Stimulated activated CD8-positive, alpha-beta memory T cell treated with anti-CD3 and anti-CD28 coated beads, Interleukin-12 subunit alpha, Interleukin-12 subunit beta, amount 100 ng/mL, for 24 hours (primary cell): Measurements from ENCODE around the gene MCM5.
"Not testable (repeated sequence)": the region's sequence is repeated elsewhere in the genome, so short reads cannot be mapped to it uniquely, and the experiment has no call there.

Source experiments
- DNase-seq: peaks from one replicate; pipeline ENCODE4 v3.0.0-alpha.2; 2020; ENCODE audit errors: extremely low read depth

The MCM5 gene

DNA sequence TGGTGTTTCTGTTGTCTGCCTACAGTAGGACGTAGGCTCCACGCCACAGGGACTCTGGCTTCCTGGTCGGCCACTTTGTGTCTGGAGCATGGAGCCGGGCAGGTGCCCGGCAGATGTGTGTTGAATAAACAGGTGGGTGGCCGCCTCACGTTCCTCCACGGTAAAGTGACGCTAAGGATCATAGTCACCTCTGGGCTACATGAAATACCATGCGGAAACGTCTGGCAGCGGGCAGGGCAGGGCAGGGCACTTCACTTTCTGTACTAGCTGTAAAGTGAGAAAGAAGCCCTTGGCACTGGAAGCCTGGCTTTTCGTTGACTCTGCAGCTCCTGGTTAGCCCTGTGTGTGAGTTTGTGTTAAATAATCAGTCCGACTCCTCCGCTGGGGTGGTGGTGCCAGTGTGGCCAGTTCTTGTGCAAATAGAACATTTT is 52.4 kb downstream of the MCM5 start:
- DNase-seq, result no peak

DNA sequence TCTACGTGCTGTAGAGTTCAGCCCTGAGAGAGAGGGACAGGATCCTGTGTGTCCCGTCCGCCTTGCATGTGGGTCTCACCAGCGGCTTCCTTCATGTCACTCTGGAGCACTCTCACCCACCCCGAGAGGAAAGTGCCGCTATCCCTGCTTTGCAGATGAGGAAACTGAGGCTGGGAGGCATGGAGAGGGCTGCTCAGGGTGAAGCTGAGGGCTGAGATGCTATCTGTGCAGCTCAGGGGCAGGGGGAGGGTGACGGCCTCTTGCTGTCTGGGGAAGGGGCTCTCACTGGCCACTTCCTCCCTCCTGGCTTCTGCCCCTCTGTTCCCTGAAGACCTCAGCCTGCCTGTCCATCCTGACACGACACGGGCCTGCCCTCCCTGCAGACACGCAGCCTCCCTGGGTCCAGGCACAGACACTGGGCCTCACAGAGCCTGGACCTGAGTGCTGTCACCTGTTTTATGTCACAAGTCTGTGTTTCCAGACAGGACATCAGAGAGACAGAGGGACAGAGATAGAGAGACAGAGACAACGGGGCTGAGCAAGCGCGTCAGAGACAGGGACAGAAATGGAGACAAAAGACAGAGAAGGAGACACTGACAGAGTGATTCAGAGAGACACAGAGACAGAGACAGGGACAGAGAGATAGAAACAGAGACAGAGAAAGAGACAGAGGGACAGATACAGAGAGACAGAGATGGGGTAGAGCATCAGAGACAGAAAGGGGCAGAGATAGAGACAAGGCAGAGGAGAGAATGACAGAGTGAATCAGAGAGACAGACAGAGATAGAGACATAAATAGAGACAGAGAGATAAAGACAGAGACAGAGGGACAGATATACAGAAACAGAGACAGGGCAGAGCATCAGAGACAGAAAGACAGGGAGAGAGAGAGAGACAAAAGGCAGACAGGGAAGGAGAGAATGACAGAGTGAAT is 53.1 kb downstream of the MCM5 start:
- no peak for DNase-seq

DNA sequence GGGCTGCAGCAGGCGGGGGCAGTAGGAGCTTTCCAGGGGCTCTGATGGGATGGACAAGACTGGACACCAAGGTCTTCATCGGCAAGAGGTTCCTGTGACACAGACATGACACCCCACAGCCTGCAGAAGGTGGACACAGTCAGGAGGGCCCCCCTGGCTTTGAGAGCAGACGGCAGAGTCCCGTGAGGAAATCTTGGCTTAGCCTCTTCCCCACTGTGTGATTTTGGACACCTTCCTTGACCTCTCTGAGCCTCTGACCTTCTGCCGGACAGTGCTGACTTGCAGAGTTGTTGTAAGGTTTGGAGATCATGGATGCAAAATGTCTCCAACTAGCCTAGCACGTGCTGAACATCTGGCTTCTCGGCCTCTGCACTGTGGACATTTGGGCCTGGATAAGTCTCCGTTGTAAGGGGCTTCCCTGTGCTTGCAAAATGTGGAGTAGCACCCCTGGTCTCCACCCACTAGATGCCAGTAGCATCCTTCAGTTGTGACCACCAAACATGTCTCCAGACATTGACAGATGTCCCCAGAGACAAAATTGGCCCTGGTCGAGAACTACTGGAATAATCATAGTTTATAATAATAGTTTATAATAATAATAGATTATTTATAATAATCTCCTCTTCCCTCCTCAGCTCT is 54.6 kb downstream of the MCM5 start:
- no peak for DNase-seq

DNA sequence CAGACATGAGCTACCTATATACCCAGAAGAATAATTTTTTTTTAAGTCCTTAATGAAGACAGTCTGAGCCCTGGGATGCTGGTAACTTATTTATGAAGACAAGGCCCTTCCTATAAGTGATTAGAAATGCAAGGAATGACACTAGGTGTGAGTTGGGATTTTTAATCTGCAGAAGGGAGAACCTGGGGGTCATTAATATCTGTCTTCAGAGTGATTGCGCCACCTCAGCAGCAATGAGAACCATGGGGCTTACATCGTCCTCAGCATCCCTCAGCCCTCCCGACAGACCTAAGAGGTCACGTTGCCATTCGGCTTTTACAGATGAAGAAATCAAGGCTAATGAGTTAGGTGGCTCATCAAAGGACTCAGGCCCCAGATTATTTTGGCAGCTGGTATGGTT is 55.6 kb downstream of the MCM5 start:
- DNase-seq, result no peak

DNA sequence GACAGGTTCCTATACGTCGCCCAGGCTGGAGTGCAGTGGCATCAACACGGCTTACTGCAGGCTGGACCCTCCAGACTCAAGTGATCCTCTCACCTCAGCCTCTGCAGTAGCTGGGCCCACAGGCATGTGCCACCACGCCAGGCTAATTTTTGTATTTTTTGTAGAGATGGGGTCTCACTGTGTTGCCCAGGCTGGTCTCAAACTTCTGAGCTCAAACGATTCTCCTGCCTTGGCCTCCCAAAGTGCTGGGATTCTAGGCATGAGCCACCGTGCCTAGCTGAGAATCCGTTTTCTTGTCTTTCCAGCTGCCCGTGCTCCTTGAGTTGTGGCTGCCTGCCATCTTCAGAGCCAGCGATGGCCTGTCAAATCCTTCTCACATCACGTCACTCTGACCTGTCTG is 56.8 kb downstream of the MCM5 start:
- DNase-seq, result no peak

DNA sequence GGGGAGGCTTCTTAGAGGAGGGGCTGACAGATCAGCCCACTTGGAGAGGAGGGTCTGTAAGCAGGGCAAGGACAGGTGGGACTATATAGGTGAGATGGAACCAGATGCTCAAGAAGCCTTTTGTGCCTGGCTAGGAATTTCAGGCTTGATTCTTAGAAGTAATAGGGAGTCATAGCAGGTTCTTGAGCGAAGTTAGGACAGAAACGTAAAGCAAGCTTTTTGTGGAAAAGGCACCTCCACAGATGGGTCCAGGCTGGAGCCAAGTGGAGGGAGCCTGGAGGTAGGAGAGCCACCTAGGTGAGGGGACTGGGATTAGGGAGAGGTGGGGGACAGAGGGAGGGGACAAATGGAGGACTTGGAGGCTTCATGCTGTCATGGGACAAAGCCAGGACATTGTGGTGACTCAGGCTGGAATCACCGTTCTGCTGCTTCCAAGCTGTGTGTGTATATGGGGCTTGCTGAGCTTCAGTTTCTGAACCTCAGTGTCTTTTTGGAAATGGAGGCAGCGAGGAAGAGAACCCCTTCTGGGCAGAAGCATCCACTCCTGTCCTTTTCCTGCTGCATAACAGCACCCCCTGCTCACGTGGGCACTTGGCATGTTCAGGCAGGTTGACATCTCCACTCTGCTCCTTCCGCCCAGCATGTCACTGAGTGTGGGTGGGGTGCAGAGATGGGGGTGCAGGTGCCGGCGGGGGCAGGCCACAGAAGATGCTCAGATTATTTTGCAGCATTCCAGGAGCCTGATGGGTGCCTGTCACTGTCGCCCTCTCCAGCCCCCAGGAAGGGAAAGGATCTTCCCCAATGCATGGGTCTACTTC is 58.0 kb downstream of the MCM5 start:
- no peak for DNase-seq

DNA sequence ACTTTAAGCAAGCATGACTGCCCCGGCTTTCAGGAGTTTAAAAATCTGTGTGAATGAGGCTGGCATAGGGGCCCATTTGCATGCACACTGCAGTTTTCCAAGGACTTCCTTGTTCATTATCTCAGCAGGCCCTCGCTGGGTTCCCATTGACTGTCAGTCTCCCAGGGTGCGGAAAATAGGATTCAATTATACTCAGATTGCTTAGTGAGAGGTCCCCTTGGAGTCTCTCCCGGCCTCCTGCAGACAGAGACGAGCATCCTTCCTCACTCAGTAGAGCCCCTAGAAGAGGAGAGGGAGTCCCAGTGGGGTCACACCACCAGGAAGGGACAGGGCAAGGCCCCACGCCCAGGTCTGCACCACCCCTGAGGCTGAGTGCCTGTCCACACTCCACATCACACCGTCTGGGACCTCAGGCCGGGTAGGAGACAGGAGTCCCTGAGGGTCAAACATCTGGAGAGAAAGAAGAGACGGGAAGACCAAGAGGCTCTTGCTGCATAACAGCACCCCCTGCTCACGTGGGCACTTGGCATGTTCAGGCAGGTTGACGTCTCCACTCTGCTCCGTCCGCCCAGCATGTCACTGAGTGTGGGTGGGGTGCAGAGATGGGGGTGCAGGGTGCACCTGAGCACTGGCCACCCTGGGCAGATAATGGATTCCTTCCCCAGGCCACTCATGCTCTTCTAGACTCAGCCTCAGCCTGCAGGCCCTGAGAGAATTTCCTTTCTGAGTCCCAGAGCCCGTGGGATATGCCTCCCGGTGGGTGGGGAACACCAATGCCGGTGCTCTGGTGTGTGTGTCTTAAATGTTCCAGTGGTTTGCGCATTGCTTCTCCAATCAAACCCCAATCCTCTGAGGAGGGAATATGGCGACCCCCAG is 58.8 kb downstream of the MCM5 start:
- DNase-seq, result no peak

DNA sequence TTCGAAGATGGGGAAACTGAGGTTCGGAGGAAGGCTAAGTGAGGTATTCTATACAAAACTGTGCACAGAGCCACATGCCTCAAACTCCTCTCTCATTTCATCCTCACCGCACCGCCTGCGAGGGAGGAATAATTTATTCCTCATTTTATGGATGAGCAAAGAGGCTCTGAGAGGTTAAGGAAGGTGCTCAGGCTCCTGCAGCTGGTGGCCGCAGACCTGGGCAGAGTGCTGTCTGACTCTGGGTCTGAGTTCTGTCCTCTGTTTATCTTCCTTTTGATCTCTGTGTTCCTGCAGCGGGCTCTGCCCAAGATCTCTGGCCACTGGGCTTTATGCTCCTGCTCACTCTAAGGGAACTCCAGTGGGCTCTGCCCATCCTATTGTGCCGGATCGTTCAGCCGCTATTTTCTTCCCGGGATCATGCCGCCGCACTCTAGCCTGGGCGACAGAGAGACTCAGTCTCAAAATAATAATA is 59.5 kb downstream of the MCM5 start:
- no peak for DNase-seq

DNA sequence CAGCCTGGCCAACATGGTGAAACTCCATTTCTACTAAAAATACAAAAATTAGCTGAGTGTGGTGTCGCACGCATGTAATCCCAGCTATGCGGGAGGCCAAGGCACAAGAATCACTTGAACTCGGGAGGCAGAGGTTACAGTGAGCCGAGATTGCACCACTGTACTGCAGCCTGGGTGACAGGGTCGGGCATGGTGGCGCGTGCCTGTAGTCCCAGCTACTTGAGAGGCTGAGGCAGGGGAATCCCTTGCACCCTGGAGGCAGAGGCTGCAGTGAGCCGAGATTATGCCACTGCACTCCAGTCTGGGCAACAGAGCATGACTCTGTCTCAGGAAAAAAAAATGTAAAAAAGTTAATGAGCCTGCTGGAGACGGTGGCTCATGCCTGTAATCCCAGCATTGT is 60.0 kb downstream of the MCM5 start:
- DNase-seq, result not testable (repeated sequence)

DNA sequence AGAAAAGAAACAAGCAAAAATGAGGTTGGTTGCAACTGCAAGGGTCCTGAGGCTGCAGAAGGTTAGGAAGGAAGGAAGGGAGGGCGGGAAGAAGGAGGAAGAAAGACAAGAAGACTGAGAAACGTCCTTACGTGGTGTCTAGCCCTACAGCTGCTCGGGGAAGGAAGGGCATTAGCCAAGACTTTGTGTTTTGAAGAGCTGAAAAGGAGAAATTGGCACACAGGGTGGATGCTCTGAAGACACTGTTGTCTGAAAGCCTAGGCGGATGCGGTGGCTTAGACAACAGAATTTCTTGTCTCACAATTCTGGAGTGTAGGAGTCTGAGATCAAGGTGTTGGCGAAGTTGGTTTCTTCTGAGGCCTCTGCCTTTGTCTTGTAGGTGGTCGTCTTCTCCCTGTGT is 60.7 kb downstream of the MCM5 start:
- DNase-seq, result no peak

DNA sequence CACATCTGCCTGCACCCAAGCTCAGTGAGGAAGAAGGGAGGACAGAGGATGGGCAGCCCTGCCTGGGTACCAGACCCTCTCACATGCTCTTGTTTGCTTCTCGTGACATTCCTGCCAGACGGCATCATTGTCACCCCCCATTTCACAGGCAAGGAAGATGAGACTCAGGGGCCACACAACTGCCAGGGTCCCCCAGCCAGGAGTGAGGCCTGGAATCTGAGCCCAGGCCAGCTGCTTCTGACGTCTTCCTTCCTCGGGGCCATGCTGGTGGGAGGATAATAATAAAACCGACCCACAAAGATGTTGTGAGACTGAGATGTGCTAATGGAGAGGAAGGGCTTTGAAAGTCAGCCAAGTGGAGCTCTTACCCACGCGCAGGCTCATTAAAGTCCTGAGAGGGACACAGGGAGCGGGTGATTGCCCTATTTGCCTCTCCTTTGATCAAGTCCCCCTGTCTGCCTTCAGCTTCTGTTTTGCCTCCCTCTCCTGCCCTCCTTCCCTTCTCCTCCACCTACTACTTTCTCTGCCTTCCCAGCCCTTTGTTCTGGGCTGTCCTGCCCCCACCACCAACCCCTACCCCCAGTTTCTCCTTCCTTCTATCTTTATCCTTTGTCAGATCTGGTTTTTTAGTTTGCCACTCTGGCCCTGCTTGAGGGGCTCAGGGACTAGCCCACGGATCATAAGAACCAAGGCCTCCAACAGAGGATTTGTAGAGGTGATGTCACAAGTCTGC is 62.7 kb downstream of the MCM5 start:
- no peak for DNase-seq

DNA sequence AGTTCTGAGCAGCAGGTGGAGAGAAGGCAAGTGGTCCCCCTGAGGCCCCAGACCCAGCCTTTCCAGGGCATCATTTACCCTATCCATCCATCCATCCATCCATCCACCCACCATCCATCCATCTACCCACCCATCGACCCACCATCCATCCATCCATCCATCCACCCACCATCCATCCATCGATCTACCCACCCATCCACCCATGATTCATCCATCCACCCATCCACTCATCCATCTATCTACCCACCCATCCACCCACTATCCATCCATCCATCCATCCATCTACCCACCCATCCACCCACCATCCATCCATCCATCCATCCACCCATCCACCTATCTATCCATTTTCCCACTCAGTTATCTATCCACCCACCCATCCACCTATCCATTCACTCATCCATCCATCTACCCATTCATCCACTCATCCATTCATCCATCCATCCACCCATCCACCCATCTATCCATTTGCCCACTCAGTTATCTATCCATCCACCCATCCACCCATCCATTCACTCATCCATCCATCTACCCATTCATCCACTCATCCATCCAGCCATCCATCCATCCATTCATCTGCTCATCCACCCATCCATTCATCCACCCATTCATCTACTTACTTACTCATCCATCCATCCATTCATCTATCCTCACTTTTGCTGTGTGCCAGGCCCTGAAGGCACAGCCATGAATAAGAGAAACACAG is 63.4 kb downstream of the MCM5 start:
- DNase-seq, result no peak

DNA sequence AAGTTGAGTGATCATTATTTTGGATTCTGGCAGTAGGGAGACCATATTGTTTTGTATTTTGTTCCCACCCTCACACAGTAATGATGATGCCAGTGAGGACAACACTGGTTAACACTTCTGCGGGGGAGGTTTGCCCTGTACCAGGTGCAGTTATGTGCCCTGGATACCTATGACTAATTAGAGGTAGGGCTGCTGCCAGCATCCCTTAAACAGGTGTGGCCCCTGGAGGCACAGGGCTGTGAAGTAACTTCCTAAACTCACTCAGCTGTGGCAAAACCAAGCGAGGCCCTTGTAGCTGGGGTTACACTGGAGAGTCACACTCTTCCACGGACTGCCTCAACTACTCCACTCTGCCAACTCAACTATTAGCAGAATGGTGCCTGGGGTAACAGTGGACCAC is 64.5 kb downstream of the MCM5 start:
- no peak for DNase-seq

DNA sequence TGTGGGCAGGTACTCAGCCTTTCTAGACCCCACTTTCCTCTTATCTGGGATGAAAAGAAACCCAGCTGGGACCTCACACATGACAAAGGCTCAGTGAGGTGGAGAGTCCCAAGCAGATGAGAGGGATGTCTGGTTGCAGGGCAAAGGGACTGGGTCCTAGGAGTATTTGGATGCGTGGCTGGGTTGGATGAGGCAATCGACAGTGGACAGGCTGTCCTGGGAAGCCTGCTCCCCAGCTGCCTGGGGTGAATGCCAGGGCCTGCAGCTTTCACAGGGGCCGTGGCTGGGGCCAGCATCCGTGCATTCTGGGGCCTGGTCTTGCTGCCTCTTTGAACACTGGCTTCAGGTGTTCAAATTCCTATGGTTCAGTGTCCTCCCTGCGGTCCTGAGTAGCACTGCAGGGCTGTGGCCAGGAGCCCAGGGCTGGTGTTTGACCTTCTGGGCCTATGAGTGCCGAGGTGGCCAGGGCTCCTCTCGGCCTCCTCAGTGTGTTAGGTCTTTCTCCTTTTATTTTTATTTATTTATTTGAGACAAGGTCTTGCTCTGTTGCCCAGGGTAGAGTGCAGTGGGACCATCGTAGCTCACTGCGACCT is 65.3 kb downstream of the MCM5 start:
- no peak for DNase-seq

DNA sequence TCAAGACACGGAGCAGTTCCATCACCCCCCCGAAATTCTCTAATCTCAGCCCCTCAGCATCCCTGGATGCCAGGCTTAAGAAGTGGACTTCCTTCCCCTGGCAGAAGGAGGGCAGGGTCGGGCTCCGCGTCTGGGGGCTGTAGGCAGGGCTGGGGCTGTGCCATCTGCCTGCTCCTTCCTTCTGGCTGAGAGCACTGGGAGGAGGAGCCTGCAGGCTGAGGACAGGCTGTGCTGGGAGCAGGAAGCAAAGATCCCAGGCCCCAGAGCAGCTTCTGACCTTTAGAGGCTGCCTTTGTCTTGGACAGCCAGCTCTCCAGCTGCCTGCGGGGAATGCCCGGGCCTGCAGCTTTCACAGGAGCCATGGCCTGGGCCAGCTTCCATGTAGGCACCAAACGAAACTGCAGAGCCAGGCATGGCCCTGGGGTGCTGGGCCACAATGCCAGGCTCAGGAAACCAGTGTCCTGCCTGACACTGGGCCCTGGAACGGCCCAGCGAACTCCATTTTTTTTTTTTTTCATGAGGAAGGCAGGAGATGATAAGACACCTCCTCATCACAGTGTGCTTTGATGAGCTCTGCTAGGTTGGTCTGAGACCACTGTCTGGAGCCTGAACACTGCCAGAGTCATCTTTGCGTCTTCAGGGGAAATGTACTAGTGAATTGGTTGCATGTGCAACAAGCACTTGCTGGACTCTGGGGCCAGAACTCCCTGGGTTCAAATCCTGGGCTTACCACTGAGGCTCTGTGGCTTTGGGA is 67.9 kb downstream of the MCM5 start:
- DNase-seq, result no peak

DNA sequence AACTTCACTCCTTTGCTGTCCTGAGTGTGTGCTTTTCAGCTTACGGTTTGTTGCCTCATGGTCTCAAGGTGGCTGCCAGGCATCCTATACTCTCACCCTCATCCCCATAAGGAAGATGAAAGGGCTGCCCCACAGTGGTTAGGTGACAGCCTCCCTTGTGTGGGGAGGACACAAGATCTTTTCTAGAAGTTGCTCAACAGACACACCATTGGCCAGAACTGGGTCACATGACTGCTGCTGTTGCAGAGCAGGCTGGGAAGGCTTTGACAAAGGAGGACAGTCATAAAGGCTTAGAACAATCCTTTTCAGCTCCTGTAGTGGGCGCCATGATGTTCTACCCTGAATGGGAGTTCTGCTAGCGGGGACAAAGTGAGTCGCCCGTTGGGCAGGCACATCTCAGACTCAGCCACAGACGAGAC is 71.0 kb downstream of the MCM5 start:
- DNase-seq, result no peak

DNA sequence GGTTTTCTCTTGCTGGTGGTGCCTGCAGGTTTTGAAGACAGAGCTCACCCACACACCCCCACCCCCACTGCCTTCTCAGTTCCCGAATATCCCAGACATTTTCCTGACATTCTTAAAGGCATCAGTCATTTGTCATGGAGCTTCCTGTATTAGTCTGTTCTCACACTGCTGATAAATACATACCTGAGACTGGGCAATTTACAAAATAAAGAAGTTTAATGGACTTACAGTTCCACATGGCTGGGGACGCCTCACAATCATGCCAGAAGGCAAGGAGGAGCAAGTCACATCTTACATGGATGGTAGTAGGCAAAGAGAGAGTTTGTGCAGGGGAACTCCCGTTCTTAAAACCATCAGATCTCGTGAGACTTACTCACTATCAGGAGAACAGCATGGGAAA is 71.6 kb downstream of the MCM5 start:
- not testable (repeated sequence) for DNase-seq

DNA sequence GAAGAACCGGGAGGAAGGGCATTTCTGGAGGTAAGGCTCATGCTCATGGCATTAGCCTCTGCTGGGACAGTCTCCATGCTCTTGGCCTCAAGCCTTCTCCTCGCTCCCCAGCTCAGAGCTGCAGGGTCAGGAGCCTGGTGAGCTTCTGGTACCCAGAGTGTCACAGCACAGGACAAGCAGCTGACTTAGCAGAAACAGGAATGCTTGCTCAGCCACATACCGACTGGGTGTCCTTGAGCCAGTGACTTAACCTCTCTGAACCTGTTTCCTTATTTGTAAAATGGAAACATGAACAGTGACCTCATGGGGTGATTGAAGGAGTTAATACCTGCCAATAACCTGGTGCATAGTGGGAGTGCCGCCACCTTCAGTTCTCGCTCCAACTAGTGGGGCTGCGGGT is 72.5 kb downstream of the MCM5 start:
- no peak for DNase-seq

DNA sequence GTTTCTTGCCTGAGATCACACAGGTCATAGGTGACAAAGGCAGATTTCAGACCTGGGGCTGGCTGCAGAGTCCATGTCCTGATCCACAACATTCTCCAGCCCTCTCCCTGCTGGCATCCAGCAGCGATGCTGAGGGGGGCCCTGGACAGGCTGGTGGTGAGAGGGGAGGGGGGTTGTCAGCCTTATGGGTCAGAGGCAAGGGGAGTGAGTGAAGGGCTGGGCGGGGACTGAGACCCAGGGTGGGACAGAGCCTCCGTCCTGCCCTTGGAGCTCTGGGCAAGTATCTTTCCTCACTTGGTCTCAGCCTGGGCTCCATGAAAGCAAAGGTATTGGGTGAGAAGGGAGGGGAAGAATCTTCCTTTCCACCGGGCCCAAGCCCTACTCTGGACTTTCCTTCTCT is 74.0 kb downstream of the MCM5 start:
- DNase-seq, result no peak
